HG03571 (cell line): ENCODE results near the gene MACROD2.

ENCODE experiments used
- ATAC-seq: cut with Tn5 transposase; IDR thresholded peaks from one replicate; pipeline ENCODE4 v1.9.1; 2021; ENCODE audit not compliant: unreplicated experiment

MACROD2 gene

DNA sequence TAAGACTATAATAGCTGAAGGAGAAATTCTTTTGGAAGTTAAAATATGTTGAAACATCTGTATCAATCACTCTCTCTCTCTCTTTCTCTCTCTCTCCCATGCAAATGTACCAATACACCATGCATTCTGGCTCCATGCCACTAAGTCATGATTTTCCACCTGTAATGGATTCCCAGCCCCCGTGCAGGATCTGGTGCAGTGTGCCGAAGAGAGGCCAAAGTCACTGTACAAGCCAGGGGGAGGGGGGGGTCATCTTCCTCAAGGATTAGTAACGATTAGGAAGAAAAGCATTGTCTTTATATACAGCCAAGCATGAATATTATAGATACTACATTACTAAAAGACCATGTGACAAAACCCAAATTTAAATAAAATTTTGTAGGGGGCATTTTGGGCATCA is 1852.8 kb downstream of the MACROD2 start:
- no peak for ATAC-seq

DNA sequence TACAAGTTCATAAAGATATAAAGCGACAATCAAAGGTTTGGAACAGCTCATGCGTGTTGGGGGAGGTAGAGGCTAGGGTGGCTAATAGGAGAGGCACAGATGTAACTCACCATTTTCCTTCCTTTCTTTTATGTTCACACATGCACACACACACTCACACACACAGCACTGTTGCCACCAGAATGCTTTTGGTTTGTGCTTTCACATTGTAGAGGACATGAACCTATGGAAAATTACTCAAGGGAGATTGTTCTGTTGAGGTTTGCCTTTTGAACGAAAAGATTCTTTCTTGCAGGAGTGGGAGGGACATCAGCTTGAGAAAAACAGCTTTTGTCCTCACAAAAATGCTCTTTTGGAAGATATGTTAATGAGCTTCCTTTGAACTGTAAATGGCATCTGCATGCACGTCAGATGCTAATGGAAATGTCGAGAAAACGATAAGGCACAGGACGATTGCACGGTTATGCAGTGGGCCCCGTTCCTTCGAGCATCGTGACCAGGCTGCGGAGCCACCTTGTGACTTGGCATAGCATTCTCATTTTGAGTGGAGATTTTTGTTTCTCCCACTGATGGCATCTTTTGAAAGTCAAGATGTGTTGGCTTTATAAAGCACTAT is 1853.8 kb downstream of the MACROD2 start:
- ATAC-seq: no peak

DNA sequence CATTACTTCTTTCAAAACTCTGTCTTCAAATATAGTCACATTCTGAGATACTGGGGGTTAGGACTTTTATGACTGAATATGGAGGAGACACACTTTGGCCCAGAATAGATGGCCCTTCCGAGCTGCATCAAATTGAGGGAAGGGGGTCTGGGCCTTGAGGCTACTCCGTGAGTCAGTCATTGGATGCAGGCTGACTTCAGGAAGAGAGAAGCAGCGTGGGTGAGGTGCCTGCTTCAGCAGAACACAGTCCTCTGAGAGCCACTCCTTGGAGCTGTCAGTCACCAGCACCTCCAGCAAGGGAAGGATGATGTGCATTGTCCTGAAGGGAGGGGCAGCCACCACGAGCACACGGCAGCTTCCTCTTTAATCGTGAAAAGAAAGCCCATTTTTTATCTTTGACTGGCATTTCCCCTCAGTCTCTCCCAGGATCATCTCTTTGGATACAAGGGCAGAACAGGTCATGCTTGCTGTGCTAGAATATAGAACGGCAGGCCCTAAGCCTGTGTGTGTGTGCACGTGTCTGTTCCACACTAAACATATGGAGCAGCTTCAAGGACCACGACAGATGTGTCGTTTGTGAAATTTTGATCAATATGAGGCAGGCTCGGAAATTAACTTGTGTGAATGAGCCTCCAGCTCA is 1856.4 kb downstream of the MACROD2 start:
- no peak for ATAC-seq

DNA sequence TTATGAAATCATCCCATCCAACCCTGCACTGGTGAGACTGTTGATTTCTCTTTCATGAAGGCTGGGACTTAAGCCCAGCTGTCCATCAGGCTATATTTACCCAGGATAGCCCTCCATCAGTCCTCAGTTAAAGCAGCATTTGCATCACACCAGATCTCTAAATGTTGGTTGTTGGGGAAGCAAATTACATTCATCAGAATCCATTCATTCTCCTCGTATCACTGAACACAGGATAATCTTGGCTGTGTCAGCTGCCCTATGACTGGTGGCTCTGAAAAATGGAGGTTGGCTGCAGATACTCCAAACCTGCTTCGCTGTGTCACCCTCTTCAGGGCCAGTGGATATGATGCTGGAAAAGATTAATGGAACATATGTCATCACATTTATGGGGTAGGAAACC is 1859.6 kb downstream of the MACROD2 start:
- ATAC-seq: no peak

DNA sequence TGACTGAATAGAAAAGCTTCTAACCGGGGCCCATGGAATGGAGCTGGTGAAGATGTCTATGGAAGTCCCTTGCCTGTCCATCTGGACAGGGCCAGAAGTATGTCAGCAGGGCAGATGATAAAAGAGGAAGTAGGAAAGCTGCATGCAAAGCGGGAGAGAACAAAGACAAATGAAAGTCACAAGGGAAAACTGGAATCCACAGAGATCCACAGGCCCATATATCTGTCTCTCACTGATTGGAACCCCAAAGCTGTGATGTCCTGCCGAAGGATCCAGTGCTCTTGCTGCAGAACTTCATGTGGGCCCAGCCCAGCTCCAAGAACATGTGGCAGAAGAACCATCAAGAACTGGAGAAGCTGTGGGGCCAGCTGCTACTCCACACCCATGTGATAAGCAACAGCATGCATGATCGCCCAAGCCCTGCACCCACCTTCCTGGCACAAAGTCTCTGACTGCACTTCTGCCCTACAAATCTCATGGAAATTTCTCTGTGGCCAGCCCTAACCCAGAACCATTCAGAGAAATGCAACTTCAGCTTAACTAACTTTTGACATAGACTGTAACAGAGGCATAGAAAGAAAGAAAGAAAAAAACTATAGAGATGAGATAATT is 1862.0 kb downstream of the MACROD2 start:
- ATAC-seq: peak; percentile 72

DNA sequence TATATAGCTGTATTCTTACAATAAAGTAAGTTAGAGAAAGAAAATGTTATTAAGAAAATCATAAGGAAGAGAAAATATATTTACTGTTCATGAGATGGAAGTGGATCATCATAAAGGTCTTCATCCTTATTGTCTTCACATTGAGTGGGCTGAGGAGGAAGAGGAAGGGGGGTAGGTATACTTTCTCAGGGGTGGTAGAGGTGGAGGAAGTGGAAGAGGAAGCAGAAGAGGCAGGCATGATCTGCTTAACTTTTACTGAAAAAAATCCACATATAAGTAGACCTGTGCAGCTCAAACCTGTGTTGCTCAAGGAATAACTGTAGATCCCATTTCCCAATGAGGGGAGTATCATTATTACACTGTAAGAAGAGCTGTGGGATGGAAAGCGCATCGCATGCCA is 1863.7 kb downstream of the MACROD2 start:
- ATAC-seq: no peak

DNA sequence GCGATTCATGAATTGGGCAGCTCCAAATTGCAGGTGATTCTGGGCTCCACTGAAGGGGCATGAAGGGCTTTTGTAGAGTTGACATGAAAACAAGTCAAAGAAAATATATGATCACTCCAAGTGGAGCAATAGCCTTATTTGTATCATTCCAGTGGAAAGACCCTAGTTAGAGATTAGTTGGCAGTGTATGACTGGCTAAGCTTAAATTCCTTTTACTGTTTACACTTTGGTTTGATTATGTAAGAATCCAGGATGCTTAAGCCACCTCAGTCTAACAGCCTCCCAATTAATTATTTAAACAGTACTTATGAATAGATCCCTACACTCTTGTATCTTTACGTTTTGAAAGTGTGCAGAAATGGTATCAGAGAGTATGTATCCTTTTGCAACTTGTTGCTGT is 1865.5 kb downstream of the MACROD2 start:
- no peak for ATAC-seq

DNA sequence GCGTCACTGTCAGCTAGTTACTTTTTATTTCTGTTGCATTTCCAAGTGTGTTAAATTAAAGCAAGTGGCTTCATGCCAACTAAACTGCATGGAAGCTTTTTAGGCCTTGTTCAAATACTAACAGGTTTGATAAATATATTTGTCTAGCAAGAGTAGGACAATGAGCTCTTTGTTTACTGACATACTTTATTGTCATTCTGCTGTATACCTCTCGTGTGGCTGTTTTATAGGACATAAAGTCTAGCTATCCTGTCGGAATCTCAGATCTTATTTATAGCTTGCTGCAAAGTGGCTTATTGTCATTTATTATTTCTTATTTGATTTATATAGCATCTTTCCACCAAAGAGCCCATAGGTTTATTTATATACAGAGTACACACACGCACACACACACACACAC is 1866.9 kb downstream of the MACROD2 start:
- ATAC-seq: no peak

DNA sequence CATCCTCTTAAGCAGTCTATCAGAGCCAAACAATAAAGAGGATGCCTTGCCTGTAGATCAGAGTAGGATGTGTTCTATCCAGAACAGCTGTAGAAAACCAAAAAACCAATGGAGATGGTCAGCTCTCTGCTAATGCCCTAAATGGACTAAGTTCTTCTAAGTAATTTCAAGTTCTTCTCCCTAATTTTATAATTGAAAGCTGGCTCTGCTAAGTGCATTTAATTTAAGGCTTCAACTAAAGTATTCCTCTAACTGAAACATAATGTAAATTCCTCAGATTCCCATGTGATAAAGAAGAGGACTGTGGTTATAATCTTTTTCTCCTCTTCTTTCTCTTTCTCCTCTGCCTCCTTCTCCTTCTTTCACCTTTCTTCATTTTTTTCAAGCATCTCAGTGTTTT is 1868.4 kb downstream of the MACROD2 start:
- ATAC-seq: no peak

DNA sequence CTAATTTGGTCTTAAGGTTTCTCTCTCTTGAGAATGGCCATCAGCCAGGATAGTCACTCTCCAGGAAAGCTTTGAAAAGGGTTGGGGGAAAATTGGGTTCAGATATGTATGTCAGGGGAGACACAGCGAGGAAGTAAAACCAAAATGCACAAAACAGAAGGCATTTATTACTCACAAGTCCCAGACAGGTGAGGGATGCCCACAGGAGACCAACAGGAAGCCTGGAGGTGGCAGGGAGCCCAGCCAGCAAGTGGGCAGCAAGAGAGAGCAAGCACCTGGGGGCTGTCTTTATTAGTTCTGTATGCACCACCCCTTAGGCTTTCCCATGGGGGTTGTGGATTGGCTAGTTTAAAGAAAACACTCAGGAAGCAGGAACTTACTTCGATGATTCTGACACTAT is 1870.2 kb downstream of the MACROD2 start:
- ATAC-seq: no peak

DNA sequence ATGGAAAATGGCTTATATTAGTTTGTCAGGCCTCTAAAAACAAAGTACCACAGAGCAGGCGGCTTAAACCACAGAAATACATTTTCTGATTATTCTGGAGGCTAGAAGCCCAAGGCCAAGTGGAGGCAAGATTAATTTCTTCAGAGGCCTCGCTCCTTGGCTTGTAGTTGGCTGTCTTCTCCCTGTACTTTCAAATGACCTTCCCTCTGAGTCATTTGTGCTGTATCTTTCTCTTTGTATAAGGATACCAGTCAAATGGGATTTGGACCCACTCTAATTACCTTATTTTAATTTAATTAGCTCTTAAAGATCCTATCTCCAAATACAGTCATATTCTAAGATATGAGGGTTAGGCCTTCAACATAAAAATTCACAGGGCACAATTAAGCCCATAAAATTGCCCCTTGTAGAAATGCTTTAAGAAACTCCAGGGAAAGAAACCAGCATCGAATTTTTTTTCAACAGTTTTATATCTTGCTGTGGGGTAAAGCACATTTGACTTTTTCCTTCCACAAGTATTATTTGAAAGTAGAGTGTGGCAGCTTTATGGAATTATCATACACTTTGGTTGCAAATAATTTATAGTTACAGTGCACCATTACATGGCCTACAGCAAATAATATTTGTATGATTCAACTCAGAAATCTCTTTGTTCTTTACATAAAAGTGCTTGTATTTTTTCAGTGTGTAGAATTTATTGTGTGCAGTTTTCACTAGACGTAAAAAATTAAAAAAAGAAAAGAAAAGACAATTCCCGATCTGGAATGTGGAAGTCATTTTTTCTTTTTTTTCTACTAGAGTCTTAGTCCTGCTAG is 1871.8 kb downstream of the MACROD2 start:
- ATAC-seq: no peak

DNA sequence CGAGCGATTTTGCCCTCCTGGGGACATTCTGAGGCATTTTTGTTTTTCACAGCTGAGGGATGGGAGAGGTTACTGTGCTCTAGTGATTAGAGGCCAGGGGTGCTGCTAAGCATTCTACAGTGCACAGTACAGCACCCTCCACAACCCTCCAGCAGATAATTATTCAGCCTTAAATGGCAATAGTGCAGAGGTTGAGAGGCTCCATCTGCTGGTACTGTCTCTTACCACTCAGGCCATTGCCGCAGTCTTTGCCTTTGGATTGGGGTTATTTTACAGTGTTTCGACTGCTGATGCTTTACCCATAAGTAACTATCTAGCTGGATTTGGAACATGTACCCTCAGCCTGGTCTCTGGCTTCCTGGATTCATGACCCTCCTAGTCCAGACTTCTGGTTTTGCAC is 1872.6 kb downstream of the MACROD2 start:
- no peak for ATAC-seq

DNA sequence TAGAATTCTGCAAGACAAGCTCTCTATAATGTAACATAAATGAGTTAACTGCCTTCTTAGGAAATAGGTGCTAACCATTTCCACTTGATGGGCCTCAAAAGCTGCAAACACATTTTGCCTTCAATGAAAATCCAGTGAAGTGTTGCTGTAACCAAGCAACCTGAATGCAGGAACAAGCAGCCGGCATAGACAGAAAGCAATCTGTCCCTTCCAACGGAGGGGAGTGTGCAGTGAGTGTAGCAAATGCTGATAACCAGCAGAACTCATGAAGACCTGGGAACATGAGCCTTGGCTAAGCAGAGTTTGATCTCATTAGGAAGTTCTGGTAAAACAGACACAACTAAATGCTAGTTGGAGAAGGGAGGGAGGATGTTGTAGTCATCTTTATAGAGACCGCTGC is 1880.1 kb downstream of the MACROD2 start:
- no peak for ATAC-seq

DNA sequence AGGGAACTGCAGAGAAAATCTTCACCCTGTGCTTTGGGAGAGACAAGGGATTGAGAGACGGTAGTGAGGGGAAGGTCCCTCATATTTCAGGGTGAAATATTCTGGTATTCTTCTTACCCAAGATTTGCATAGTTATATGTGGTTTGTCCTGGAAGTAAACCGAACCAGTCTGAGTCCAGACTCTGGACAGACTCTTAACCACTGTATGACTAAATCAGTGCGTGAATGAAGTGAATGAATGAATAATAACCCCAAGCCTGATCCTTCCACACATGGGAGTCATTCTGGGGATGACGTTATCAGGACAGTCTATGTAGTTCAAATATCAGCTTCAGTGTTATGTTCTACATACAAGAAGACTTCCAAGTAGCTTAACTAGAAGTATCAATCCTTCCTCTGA is 1887.2 kb downstream of the MACROD2 start:
- ATAC-seq: no peak

DNA sequence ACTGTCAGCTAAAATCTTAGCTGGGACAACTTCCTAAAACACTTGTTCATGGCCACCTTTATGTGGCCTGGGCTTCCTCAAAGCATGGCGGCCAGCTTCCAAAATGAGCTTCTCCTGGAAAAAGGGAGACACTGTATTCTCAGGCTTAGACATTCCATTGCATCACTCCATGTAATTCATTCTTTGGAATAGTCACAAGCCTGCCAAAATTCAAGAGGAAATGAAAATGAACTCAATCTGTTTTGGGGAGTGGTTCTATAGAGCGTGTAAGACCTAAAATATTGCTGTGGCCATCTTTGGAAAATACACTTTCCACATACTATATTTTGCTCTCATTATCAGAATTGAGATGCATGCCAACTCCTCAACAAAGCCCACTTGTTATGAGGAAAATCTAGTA is 1890.9 kb downstream of the MACROD2 start:
- ATAC-seq: no peak

DNA sequence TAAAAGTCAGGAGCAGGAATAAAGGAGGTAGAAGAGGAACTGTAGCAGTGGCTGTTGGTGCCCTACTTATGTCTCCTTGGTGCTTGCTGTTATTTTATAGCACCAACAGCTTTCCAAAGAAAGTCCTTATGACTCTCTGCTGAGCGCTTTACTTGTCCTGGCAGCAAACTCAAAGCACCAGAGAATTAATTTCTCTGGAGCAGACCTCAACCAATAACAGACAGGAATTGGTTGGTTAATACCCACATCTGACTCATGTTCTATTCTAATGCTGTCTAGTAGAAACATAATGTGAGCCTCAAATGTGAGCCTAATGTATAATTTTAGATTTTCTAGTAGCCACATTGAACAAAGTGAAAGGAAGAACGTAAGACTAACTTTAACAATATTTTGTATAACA is 1892.1 kb downstream of the MACROD2 start:
- ATAC-seq: no peak

DNA sequence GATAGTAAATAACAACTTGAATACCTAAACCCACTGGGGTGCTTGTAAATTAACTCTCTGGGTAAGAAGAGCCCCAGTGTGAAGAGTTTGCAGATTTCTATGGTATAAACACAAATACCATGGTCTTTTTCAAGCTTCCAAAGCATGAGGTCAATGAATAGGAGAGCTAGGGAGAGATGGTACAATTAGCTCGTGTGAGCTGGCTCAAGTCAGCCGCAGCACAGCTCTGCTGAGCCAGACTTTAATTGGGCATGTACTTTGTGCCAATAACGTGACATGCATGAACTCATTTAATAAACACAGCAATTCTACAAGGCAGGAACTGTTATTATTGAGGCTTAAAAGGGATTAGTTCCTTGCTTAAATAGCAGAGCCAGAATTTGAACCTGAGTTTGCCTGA is 1893.7 kb downstream of the MACROD2 start:
- no peak for ATAC-seq

DNA sequence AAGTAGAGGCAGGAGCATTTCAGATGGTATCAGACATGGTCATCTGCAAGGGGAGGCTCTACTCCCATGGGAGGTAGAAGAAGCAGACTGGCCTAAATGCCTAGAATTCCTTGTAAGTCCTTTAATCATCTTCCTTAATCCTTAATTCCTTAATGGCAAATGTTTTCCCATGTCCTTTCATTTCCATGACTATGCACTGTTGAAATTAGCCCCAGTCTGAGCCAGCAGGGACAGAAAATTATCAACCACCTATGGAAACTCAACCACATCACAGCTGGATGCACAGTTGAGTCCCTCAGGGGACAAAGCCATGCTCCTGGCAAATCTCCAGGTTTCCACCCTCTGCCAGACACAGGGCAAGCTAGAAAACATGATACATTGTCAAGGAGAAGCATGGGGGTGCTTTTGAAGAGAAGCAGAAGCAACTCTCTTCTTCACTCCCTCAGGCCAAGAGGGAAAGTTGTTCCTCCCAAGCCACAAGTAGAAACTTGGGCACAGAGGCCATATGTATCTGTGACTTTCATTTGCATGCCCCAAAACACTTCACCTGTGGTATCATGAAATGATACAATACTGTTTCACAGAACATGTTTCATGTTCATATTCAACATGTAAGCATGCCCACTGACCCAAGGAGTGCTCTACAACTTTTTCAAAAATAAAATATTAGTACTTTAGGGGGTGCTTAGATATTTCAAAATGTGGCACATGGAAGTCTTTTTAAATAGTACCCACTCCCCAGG is 1894.4 kb downstream of the MACROD2 start:
- no peak for ATAC-seq

DNA sequence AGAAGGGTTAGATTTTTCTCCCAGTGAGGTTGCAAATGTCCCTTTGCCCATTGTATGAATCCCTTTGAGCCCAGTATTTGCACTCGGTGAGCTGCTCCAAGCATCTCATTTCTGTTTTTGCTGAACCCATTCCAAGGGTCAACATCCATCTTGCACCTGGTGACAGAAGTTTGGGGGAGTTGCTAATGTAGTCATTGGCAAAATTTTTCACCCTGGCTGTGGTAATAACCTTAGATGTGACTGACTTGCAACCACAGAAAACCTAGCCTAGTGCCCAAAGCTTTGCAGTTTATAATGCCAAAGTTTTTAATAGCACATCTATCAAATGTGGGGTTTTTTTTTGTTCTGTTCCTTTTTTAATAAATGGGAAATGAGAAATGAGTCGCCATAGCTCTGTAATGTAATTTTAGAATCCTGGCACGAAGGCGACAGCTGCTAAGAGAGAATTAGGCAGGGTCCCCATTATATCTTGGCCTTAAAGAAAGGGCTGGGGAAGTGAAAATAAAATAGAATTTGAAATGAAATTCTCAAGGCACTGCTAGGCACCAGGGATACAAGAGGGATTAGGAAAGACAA is 1895.2 kb downstream of the MACROD2 start:
- ATAC-seq: no peak

DNA sequence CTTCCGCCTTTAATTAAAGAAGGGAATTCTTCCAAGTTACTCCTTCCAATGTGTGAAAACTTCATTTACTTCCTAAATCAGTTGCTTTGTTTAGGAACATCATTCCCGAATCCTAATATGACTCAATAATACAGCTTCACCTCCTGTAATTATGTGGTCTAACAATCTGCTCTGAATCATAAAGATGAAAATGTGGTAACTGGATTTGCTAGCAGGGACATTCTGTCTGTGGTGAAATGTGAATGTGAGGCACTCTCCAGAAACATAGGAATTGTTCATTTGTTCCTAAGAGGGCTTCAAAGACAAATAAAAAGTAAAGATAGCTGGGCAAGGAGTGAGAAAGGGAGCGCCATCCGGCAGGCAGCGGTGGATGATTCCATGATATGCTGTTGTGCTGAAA is 1899.8 kb downstream of the MACROD2 start:
- ATAC-seq: no peak

DNA sequence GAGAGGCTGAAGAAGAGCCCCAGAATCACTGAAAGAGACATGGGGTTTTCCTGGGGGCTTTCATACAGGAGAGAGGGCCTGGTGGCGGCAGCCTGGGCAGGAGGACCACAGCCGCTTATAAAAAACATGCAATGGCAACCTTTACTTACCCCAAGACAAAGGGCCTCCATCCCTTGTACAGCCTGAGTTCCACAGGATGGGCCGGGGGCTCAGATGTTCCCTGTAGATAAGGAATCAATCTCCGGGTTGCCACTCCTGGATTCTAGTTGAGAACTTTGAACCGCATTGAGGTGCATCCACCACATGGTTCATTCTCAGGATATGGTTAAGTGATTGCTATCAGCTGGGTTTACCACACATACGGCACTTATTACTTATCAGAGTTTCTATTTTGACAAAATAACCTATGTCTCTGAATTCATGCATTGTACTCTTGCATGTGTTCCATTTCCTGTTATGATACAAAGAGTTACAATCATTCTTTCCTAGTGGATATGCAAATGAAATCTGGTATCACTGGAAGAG is 1900.3 kb downstream of the MACROD2 start:
- ATAC-seq: peak; percentile 92
